Loucy (cell line): Measurements from ENCODE around the gene VSX1.

Experiments
- H2AFZ ChIP-seq: fragments of 200-600 bp; sonication (generic); 2 replicates; pipeline ENCODE4 v1.6.0; 2016; ENCODE audit warnings: antibody characterized with exemption, mild to moderate bottlenecking, low read length, moderate library complexity
- H3F3A ChIP-seq: fragments of 200-600 bp; 2 replicates; pipeline ENCODE4 v1.6.0; 2016; ENCODE audit warnings: antibody characterized with exemption, low read depth, mild to moderate bottlenecking
- H3K27me3 ChIP-seq: fragments of 200-600 bp; sonication (generic); 2 replicates; pipeline ENCODE4 v1.6.1; 2014; ENCODE audit warnings: low read length, mild to moderate bottlenecking; ENCODE audit not compliant: insufficient read depth, poor library complexity, severe bottlenecking
- H3K36me3 ChIP-seq: fragments of 200-600 bp; sonication (generic); 2 replicates; pipeline ENCODE4 v1.6.1; 2016; ENCODE audit warnings: low read length; ENCODE audit not compliant: insufficient read depth
- H3K4me1 ChIP-seq: fragments of 200-600 bp; sonication (generic); 2 replicates; pipeline ENCODE4 v1.5.1; 2014; ENCODE audit warnings: low read length, mild to moderate bottlenecking; ENCODE audit not compliant: insufficient read depth, poor library complexity, severe bottlenecking
- H3K4me2 ChIP-seq: fragments of 200-600 bp; sonication (generic); 2 replicates; pipeline ENCODE4 v1.6.0; 2014; ENCODE audit warnings: antibody characterized with exemption, low read length, low read depth, mild to moderate bottlenecking; ENCODE audit not compliant: poor library complexity, severe bottlenecking
- H3K4me3 ChIP-seq: fragments of 200-600 bp; sonication (generic); 2 replicates; pipeline ENCODE4 v1.5.1; 2014; ENCODE audit warnings: low read length, mild to moderate bottlenecking, mixed read lengths; ENCODE audit not compliant: poor library complexity, severe bottlenecking
- H3K79me2 ChIP-seq: fragments of 200-600 bp; sonication (generic); 2 replicates; pipeline ENCODE4 v1.6.1; 2014; ENCODE audit warnings: low read length; ENCODE audit not compliant: insufficient read depth
- H3K9ac ChIP-seq: fragments of 200-600 bp; sonication (generic); 2 replicates; pipeline ENCODE4 v1.6.0; 2014; ENCODE audit warnings: mild to moderate bottlenecking, low read depth, low read length, moderate library complexity; ENCODE audit not compliant: poor library complexity, severe bottlenecking
- H3K9me2 ChIP-seq: fragments of 200-600 bp; sonication (generic); replicated peaks from 2 replicates; pipeline ENCODE4 v1.6.1; 2016; ENCODE audit warnings: low read depth, low read length, mixed read lengths
- H3K9me3 ChIP-seq: fragments of 200-600 bp; sonication (generic); 2 replicates; pipeline ENCODE4 v1.6.1; 2014; ENCODE audit warnings: mild to moderate bottlenecking, antibody characterized with exemption, low read length, low read depth; ENCODE audit not compliant: insufficient read depth
- H4K20me1 ChIP-seq: fragments of 200-600 bp; sonication (generic); 2 replicates; pipeline ENCODE4 v1.6.0; 2014; ENCODE audit warnings: antibody characterized with exemption, low read length, mild to moderate bottlenecking; ENCODE audit not compliant: insufficient read depth, poor library complexity, severe bottlenecking
- EZH2phosphoT487 ChIP-seq: fragments of 200-600 bp; IDR thresholded peaks from 2 replicates; pipeline ENCODE4 v1.6.1; 2018; ENCODE audit warnings: antibody characterized with exemption, mild to moderate bottlenecking, moderate library complexity, borderline replicate concordance
- TF ChIP-seq, protein P1 (sequence below): fragments of 200-600 bp; sonication (generic); conservative IDR thresholded peaks from 2 replicates; pipeline ENCODE4 v1.5.1; 2014; ENCODE audit warnings: mild to moderate bottlenecking, antibody characterized with exemption, low read length

Gene VSX1

DNA sequence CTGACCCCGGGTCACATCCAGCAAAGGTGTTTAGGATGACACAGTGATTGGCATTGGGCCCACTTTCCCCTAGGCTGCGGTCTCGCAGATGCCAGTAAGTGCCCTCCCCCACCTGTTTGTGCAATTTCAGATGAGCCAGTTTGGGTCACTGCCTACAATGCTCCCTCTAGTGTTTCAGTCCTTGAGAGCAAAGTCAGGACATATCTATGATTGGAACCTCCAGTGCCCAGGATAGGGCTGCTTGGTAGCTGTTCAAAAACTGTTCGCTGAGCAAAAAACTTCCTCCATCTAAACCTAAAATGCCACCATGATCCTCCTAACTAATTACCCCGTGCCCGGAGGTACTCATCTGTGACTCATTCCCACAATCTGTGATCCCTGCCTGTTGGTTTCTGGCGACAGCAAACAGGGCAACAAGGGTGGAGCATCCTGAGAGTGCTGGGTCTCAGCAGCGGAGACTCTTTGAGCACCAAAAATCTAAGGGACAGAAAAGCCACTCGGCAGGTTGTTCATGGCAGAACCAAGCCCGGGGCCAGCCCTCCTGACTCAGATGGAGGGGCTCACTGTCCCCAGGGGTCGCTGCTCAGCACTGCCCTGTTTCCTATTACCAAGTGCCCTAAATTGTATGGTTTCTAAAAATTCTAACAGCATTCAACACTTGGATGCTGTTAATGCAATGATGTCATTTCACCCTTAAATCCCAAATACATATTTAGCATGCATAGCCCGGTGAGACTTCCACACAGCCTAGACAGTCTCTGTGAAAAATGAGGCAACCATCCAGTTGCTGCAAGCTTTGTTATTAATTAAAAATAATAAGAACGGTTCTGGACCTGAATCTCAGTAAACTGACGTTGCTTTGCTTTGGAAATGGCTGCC is 5.0 kb downstream of the VSX1 start:
- Histone ChIP-seq H3K4me2 (no peak overlapping the region), H4K20me1 (no peaks in the 10 kb centered on the region), H2AFZ (no peak overlapping the region), H3K79me2 (no peaks in the 10 kb centered on the region), H3K9me3 (no peaks in the 10 kb centered on the region), H3K36me3 (no peaks in the 10 kb centered on the region), H3K4me3 (no peak overlapping the region), H3K9me2 (no peaks in the 10 kb centered on the region), H3K27me3 (no peaks in the 10 kb centered on the region), H3K4me1 (peaks cover 3% of the 10 kb centered on the region), H3K9ac (no peak overlapping the region), H3F3A (no peaks in the 10 kb centered on the region)
- TF ChIP-seq, protein P1, sequence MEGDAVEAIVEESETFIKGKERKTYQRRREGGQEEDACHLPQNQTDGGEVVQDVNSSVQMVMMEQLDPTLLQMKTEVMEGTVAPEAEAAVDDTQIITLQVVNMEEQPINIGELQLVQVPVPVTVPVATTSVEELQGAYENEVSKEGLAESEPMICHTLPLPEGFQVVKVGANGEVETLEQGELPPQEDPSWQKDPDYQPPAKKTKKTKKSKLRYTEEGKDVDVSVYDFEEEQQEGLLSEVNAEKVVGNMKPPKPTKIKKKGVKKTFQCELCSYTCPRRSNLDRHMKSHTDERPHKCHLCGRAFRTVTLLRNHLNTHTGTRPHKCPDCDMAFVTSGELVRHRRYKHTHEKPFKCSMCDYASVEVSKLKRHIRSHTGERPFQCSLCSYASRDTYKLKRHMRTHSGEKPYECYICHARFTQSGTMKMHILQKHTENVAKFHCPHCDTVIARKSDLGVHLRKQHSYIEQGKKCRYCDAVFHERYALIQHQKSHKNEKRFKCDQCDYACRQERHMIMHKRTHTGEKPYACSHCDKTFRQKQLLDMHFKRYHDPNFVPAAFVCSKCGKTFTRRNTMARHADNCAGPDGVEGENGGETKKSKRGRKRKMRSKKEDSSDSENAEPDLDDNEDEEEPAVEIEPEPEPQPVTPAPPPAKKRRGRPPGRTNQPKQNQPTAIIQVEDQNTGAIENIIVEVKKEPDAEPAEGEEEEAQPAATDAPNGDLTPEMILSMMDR: peak; percentile 61
- no peak for TF ChIP-seq EZH2phosphoT487

DNA sequence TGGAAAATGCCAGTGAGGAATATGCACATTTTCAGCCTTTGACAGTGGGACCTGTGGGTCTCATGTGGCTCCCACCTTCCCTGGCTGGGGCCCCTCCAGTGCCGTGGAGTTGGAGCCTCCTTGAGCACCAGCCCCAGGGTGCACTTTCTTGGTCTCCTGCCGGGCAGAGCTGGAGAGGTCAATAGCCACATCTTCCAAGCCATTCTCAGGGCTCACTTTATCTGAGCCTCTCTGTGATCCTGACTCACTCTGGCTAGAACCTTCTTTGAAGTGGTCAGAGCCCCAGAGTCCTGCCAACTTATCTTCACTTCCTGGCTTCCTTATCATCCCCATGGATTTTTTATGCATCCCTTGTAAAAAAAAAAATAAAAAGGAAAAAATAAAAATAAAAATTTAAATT is 5.7 kb downstream of the VSX1 start:
- no peaks in the 10 kb centered on the region for H4K20me1 ChIP-seq
- H3K4me3 ChIP-seq: no peak overlapping the region
- no peaks in the 10 kb centered on the region for H3F3A ChIP-seq
- no peak overlapping the region for H2AFZ ChIP-seq
- H3K9ac ChIP-seq: no peak overlapping the region
- H3K9me3 ChIP-seq: no peaks in the 10 kb centered on the region
- H3K36me3 ChIP-seq: no peaks in the 10 kb centered on the region
- no peaks in the 10 kb centered on the region for H3K79me2 ChIP-seq
- H3K4me2 ChIP-seq: no peak overlapping the region
- H3K9me2 ChIP-seq: no peaks in the 10 kb centered on the region
- H3K4me1 ChIP-seq: peaks cover 3% of the 10 kb centered on the region
- TF ChIP-seq, protein P1: no peak
- no peak for TF ChIP-seq EZH2phosphoT487
- no peaks in the 10 kb centered on the region for H3K27me3 ChIP-seq

DNA sequence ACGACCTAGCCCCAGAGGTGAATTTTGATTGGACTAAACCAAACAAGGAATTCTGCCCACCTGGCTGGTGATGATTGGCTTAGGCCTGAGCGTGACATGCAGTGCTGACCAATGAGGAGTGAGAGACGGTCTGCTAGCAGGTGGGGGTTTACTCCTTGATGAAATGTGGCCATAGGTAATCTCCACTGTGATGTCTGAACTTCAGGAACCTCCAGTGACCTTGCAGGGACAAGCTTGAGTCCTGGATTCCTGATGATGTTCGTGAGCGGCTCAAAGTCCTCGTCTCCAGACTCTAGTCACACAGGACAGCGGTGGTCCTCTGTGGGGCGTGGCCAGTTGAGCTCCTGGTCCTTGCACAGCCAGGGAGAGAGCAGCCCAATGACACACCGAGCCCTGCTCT is 8.4 kb downstream of the VSX1 start:
- Histone ChIP-seq H3K9me3 (no peaks in the 10 kb centered on the region), H4K20me1 (no peaks in the 10 kb centered on the region), H3K9ac (no peak overlapping the region), H3K4me1 (peaks cover 3% of the 10 kb centered on the region), H3K79me2 (no peaks in the 10 kb centered on the region), H3K4me2 (no peak overlapping the region), H3F3A (no peaks in the 10 kb centered on the region), H3K4me3 (no peak overlapping the region), H3K36me3 (no peaks in the 10 kb centered on the region), H3K9me2 (no peaks in the 10 kb centered on the region), H2AFZ (no peak overlapping the region), H3K27me3 (no peaks in the 10 kb centered on the region)
- TF ChIP-seq, protein P1: no peak
- no peak for TF ChIP-seq EZH2phosphoT487
